HG03521 (cell line): ENCODE data around the gene NTMT2.

Experiments used
- ATAC-seq: cut with Tn5 transposase; IDR thresholded peaks from one replicate; pipeline ENCODE4 v1.9.1; 2021; ENCODE audit warnings: mild to moderate bottlenecking, moderate library complexity; ENCODE audit not compliant: unreplicated experiment

NTMT2 gene

DNA sequence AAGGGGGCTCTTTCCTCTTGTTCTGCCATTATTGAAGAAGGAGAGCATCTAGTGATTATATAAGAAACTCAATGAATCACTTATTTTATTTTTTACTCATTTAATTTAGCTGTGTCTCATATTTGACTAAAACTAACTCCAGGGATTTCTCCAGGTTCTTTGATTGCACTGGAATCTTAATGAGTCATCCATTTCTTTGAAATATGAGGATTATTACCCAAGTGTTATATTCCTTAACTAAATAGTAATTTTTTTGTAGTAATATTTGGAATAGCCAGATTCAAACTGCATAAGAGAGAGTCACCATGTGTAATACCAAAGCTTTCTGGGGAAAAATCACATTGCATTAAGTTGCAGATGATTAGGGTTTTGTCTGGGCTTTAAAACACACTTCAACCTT, 59.5 kb downstream of the NTMT2 start:
- ATAC-seq, result no peak

DNA sequence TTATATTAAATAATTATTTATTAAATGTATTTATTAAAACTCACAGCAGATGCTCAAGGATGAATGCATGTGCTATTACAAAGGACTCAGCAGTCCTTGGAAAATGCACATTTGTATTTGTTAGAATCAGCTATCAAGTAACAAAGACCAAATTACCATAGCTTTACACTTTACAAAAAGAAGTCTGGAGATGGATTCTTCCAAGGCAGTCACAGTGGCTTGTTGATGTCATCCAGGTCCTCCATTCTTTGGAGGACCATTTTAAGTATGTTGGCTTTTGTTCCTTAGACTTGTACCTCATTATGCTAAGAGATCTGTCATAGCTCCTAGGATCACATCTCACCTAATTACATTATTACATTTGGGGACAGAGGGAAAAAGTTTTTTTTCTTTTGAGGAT, 63.4 kb downstream of the NTMT2 start:
- no peak for ATAC-seq

DNA sequence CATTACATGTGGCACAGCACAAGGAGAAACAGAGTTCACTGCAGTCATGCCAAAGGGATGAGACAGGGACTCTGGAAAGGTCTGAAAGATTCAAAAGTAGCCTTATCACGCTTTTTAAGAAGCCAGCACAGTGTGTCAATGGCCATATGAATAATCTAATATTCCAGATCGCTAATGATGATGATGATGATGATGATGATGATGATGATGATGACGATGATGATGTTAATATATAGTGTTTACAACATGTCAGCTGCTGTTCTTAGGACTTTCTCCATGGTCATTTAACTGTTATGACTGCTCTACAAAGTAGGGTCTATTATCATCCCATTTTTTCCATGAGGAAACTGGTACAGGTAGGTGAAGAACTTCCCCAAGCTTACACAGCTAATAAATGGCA, 64.4 kb downstream of the NTMT2 start:
- ATAC-seq, result no peak

DNA sequence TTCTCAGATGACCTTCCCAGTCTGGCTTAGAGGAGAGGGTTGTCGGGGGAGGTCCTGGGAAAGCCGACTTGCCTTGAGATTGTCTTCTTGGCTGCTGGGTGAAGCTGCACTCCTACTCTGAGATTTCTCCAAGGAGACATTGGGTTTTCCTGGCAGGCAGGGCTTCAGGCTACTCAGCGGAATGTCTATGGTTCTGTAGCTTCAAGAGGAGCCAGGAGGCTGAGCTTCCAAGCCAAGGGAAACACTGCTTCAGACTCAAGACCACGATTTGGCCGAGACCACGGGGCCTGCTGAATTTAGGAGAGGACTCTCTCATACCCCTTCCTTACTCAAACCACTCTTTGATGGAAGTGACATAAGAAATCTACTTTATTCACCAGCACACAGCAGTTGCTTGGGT, 67.8 kb downstream of the NTMT2 start:
- ATAC-seq, result no peak

DNA sequence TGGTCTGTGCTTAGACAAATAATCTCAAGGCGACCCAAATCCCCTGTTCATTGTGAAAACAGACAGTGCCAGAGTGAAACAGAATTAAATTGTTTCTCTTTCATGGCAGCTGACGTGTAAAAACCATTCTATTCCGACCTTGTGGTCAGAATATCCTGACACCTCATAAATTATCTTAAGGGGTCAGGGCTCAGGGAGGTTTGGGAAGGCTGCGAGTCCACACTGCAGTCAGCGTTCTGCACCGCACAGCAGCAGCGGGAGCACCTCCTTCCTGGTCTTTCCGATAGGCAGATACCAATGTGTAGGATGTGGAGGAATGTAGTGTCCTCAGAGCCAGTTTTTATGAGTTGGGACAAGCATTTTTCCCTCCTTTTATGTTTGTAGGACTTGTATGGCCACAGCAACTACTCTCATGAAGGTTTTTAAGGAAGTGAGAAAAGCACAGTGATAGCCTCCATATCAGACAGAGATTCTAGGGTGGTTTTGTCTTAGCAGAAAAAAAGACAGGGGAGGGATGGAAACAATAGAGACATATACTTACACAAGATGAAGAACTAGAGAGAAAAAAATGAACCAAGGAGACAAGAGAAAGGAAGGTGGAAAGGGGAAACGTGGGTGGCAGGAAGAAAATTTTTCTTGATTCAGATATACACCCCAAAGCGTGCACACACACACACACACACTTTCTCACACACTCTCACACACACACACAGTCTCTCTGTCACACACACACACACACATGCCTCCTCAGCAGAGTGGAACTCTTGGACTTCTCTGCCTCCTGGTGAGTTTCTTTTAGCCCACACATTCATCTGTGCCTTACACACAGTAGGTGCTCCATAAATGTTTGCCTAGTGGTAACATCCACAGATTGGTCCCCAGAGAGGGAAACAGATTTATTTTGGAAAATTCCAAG, 68.6 kb downstream of the NTMT2 start:
- ATAC-seq, result no peak

DNA sequence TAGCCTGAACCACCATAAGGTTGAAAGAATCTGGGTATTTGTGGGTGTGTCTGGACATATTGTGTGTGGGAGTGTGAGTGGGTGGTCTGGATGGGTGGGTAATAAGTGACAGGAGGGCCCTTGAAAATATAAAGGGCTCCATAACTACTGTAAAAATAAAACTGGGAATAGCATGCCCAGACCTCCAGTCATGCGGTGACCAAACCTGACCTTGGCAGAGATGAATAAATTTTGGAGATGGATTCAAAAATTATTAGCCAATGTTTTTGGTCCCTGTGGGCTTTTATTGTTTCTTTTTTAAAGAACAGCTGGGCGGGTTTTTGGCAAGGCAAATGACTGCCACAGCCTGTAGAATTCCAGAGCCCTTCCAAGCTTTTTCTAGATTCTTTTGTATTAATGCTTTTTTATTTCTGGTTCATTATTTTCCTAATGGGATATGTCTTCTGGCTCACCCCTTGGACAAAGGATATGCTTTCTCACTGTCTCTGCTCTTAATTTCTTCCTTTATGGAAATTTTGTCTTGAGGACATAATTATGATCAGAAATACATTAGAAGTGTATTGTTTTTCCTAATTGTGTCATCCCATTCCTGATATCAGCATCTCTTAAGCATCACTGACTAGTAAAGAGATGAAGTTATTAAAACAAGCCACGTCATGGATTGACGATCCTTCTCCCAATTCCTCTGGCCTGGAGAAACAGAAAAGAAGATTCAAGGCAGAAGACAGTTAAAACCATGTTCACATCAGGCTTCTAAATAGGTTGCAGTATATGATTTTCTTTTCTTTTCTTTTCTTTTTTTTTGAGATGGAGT, 69.5 kb downstream of the NTMT2 start:
- ATAC-seq, result no peak

DNA sequence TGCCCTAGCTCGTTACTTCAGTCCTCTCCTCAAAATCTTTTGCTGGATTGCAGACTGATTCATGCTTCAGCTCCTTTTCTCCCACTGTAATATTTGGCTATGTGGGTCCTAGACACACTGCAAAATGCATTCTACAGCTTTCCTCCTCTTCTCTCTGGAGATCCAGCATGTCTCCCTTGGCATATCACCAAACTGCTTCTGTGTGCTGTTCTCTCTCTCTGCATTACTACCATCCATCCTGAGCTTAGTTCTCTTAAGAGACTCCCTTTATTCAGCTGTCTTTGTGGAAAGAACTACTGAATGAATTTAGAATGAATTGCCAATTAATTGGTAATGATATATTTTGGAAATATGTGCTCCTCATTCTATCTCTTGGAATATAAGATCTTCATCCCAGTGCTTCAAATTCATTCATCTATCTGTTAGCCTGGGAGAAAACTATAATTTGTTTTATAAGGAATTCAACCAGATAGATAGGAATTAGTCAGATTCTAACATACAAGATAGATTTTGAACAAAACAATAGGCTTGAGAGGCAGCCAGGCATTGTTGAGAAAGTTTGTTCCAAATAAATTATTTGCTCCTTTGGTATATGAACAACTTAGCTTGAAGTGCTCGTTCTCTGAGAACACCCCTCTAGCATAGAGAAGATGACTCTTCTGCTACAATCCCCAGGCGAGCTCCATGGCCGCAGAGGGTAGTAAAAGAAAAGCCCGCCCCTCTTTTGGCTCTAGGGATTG, 71.9 kb downstream of the NTMT2 start:
- no peak for ATAC-seq

DNA sequence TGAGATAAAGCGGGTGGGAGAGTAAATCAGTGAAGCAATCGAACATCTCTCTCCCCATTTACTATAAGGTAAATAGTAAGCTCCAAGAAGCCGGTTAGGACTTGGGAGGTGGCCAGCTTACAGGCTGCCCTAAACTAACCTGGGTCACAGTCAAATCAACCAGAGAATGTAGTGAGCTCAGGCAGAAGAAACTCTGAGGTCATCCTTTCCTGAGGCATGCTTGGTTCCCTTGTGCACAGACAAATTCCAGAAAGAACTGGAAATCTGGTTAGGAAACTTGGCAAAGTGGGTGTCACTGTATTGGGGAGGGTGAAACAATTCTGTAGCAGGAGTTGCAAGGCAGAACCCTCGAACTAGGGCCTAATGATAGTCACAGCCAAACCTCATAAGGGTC, 72.5 kb downstream of the NTMT2 start:
- no peak for ATAC-seq
